ENCODE data around the gene LPCAT2. TPM values are rescaled to one million over a fixed set of nuclear protein-coding genes. Genes with fewer than 3 reads are reported as not detected.

The LPCAT2 gene
- total and polyA plus RNA-seq, 2 experiments from 2014 or later = 7.8 to 23.8 TPM

DNA sequence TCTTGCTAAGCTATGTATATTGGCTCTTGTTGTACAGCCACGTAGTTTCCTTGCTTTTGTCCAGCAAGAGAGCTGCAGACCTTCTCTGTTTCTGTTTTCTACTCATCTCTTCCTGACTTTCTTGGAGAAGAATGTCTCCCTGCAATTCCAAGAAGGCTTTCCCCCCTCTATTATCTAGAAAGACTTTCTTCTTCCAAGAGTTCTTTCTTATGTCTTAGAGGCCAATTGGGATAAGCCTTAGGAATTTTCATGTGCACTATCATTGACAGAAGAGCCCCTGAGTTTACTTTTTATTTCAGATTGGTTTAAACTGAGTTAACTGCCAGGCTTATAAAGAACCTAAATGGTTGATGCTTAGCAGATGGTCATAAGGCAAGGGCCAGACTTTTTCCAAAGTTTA, 66.6 kb downstream of the LPCAT2 start (continued):
- TF ChIP-seq, protein P1, sequence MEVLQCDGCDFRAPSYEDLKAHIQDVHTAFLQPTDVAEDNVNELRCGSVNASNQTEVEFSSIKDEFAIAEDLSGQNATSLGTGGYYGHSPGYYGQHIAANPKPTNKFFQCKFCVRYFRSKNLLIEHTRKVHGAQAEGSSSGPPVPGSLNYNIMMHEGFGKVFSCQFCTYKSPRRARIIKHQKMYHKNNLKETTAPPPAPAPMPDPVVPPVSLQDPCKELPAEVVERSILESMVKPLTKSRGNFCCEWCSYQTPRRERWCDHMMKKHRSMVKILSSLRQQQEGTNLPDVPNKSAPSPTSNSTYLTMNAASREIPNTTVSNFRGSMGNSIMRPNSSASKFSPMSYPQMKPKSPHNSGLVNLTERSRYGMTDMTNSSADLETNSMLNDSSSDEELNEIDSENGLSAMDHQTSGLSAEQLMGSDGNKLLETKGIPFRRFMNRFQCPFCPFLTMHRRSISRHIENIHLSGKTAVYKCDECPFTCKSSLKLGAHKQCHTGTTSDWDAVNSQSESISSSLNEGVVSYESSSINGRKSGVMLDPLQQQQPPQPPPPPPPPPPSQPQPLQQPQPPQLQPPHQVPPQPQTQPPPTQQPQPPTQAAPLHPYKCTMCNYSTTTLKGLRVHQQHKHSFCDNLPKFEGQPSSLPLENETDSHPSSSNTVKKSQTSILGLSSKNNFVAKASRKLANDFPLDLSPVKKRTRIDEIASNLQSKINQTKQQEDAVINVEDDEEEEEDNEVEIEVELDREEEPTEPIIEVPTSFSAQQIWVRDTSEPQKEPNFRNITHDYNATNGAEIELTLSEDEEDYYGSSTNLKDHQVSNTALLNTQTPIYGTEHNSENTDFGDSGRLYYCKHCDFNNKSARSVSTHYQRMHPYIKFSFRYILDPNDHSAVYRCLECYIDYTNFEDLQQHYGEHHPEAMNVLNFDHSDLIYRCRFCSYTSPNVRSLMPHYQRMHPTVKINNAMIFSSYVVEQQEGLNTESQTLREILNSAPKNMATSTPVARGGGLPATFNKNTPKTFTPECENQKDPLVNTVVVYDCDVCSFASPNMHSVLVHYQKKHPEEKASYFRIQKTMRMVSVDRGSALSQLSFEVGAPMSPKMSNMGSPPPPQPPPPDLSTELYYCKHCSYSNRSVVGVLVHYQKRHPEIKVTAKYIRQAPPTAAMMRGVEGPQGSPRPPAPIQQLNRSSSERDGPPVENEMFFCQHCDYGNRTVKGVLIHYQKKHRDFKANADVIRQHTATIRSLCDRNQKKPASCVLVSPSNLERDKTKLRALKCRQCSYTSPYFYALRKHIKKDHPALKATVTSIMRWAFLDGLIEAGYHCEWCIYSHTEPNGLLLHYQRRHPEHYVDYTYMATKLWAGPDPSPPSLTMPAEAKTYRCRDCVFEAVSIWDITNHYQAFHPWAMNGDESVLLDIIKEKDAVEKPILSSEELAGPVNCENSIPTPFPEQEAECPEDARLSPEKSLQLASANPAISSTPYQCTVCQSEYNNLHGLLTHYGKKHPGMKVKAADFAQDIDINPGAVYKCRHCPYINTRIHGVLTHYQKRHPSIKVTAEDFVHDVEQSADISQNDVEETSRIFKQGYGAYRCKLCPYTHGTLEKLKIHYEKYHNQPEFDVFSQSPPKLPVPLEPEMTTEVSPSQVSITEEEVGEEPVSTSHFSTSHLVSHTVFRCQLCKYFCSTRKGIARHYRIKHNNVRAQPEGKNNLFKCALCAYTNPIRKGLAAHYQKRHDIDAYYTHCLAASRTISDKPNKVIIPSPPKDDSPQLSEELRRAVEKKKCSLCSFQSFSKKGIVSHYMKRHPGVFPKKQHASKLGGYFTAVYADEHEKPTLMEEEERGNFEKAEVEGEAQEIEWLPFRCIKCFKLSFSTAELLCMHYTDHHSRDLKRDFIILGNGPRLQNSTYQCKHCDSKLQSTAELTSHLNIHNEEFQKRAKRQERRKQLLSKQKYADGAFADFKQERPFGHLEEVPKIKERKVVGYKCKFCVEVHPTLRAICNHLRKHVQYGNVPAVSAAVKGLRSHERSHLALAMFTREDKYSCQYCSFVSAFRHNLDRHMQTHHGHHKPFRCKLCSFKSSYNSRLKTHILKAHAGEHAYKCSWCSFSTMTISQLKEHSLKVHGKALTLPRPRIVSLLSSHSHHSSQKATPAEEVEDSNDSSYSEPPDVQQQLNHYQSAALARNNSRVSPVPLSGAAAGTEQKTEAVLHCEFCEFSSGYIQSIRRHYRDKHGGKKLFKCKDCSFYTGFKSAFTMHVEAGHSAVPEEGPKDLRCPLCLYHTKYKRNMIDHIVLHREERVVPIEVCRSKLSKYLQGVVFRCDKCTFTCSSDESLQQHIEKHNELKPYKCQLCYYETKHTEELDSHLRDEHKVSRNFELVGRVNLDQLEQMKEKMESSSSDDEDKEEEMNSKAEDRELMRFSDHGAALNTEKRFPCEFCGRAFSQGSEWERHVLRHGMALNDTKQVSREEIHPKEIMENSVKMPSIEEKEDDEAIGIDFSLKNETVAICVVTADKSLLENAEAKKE (CRISPR knock-in tag; IDR thresholded peaks at IDR 0.05) = no peak

DNA sequence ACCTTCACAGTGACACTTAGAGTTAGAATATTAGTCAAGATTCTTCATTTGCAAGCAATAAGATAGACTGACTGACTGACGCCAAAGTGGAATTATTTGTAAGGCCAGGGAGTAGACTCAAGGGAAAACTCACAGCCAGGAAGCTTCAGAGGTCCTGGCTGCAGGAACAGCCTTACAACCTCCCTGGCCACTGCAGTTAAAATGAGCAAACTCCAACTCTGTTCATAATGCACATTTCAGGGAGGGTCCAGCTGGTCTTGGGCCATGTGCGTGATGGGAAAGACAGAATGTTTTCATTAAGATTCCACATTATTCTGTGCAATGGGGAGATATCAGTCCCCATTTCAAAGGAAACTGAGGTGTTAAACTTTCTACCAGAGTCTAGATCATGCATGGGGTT, 67.5 kb downstream of the LPCAT2 start:
- Histone ChIP-seq H3K36me3 (ENCODE audit: insufficient read depth) (no peaks in the 10 kb centered on the region; the same call in 1 of the 2 replicates), H3K4me3 (no peak overlapping the region), H3F3A (replicated peaks; ENCODE audit: low read depth) (no peaks in the 10 kb centered on the region), H3K27ac (ENCODE audit: low read depth) (no peak overlapping the region), H3K4me2 (no peak overlapping the region), H3K27me3 (ENCODE audit: insufficient read depth) (no peaks in the 10 kb centered on the region), H4K20me1 (replicated peaks; ENCODE audit: insufficient read depth) (no peaks in the 10 kb centered on the region), H3K79me2 (replicated peaks; ENCODE audit: insufficient read depth) (no peaks in the 10 kb centered on the region), H2AFZ (no peak overlapping the region), H3K4me1 (ENCODE audit: insufficient read depth) (no peaks in the 10 kb centered on the region), H3K9me2 (ENCODE audit: insufficient read depth) (no peaks in the 10 kb centered on the region)
- TF ChIP-seq EZH2 (IDR thresholded peaks at IDR 0.05; ENCODE audit: low read depth, unreplicated experiment) (no peak), ZNF331 (CRISPR knock-in tag; IDR thresholded peaks at IDR 0.05; ENCODE audit: low read depth) (no peak), NANOG (IDR thresholded peaks at IDR 0.05; ENCODE audit: borderline replicate concordance) (no peak), EZH2phosphoT487 (IDR thresholded peaks at IDR 0.05; ENCODE audit: unreplicated experiment) (no peak), STAT1 (IDR thresholded peaks at IDR 0.05; ENCODE audit: unreplicated experiment) (no peak), POLR2AphosphoS5 (IDR thresholded peaks at IDR 0.05; ENCODE audit: low read depth) (no peak)
- TF ChIP-seq, protein P2, sequence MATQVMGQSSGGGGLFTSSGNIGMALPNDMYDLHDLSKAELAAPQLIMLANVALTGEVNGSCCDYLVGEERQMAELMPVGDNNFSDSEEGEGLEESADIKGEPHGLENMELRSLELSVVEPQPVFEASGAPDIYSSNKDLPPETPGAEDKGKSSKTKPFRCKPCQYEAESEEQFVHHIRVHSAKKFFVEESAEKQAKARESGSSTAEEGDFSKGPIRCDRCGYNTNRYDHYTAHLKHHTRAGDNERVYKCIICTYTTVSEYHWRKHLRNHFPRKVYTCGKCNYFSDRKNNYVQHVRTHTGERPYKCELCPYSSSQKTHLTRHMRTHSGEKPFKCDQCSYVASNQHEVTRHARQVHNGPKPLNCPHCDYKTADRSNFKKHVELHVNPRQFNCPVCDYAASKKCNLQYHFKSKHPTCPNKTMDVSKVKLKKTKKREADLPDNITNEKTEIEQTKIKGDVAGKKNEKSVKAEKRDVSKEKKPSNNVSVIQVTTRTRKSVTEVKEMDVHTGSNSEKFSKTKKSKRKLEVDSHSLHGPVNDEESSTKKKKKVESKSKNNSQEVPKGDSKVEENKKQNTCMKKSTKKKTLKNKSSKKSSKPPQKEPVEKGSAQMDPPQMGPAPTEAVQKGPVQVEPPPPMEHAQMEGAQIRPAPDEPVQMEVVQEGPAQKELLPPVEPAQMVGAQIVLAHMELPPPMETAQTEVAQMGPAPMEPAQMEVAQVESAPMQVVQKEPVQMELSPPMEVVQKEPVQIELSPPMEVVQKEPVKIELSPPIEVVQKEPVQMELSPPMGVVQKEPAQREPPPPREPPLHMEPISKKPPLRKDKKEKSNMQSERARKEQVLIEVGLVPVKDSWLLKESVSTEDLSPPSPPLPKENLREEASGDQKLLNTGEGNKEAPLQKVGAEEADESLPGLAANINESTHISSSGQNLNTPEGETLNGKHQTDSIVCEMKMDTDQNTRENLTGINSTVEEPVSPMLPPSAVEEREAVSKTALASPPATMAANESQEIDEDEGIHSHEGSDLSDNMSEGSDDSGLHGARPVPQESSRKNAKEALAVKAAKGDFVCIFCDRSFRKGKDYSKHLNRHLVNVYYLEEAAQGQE (IDR thresholded peaks at IDR 0.05; ENCODE audit: unreplicated experiment) = no peak
- TF ChIP-seq, protein P3, sequence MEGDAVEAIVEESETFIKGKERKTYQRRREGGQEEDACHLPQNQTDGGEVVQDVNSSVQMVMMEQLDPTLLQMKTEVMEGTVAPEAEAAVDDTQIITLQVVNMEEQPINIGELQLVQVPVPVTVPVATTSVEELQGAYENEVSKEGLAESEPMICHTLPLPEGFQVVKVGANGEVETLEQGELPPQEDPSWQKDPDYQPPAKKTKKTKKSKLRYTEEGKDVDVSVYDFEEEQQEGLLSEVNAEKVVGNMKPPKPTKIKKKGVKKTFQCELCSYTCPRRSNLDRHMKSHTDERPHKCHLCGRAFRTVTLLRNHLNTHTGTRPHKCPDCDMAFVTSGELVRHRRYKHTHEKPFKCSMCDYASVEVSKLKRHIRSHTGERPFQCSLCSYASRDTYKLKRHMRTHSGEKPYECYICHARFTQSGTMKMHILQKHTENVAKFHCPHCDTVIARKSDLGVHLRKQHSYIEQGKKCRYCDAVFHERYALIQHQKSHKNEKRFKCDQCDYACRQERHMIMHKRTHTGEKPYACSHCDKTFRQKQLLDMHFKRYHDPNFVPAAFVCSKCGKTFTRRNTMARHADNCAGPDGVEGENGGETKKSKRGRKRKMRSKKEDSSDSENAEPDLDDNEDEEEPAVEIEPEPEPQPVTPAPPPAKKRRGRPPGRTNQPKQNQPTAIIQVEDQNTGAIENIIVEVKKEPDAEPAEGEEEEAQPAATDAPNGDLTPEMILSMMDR (conservative IDR thresholded peaks at IDR 0.05; ENCODE audit: low read depth in 2 of 2) = no peak
- H3K27ac Mint-ChIP-seq = no peak overlapping the region
- H3K27me3 Mint-ChIP-seq (ENCODE audit: insufficient read depth, low read depth, poor library complexity) = no peaks in the 10 kb centered on the region
- DNase-seq (ENCODE audit: low spot score) (no peak), ATAC-seq (no peak)
- H3K36me3 Mint-ChIP-seq (ENCODE audit: low read depth) = no peaks in the 10 kb centered on the region; the same call in 2 of the 3 replicates
- no peaks in the 10 kb centered on the region for H3K9me3 Mint-ChIP-seq
- no peak overlapping the region for H3K4me3 Mint-ChIP-seq
- H3K4me1 Mint-ChIP-seq = peaks cover 2% of the 10 kb centered on the region; the same call in 1 of the 3 replicates
